H1 (cell line): Measurements from ENCODE around the gene RBFOX1. TPM values are rescaled to one million over a fixed set of nuclear protein-coding genes. Genes with fewer than 3 reads are reported as not detected.

Source experiments
- CTCF ChIA-PET: fragments of 300-600 bp; sonication (Branson Sonifier 250); formaldehyde crosslinking; loops from one replicate; lab custom pipeline; 2021; ENCODE audit not compliant: partially characterized antibody; lab: Charles Lee
- POLR2A ChIA-PET: fragments of 300-600 bp; sonication (Branson Sonifier 250); formaldehyde crosslinking; loops from one replicate; lab custom pipeline; 2021; ENCODE audit warnings: inconsistent platforms; ENCODE audit not compliant: partially characterized antibody; lab: Charles Lee
- DNase-seq, 2 experiments: peaks; one replicate each; pipeline versions ENCODE4 v3.0.0 to v3.0.0-alpha.2; 2010 to 2022; ENCODE audit warnings: low spot score in 2 of 2, low read depth in 1 of 2, mixed read lengths in 1 of 2
- FAIRE-seq: peaks from 2 replicates; lab custom pipeline; 2011; peaks lifted over from hg19 to GRCh38; lab: Jason Lieb, UNC
- H2AFZ ChIP-seq: 2 replicates; pipeline ENCODE4 v1.8.1; 2012; ENCODE audit warnings: low read length, inconsistent platforms
- H2AK5ac ChIP-seq: 2 replicates; pipeline ENCODE4 v1.6.1; 2013; ENCODE audit warnings: low read depth, low read length
- H2BK120ac ChIP-seq: replicated peaks from 2 replicates; pipeline ENCODE3; 2013; ENCODE audit warnings: low read depth, low read length, inconsistent platforms
- H2BK12ac ChIP-seq: 2 replicates; pipeline ENCODE4 v1.6.1; 2013; ENCODE audit warnings: low read depth, low read length
- H2BK15ac ChIP-seq: 2 replicates; pipeline ENCODE4 v1.6.1; 2013; ENCODE audit warnings: low read length
- H2BK20ac ChIP-seq: 2 replicates; pipeline ENCODE4 v1.6.1; 2013; ENCODE audit warnings: low read length
- H2BK5ac ChIP-seq: 2 replicates; pipeline ENCODE4 v1.6.1; 2013; ENCODE audit warnings: low read depth, low read length
- H3K14ac ChIP-seq: 2 replicates; pipeline ENCODE4 v1.6.1; 2013; ENCODE audit warnings: inconsistent platforms; ENCODE audit not compliant: insufficient read length
- H3K18ac ChIP-seq: 2 replicates; pipeline ENCODE4 v1.6.1; 2013; ENCODE audit warnings: low read length; ENCODE audit errors: extremely low read depth
- H3K23ac ChIP-seq: 2 replicates; pipeline ENCODE4 v1.6.1; 2013; ENCODE audit warnings: inconsistent platforms; ENCODE audit not compliant: insufficient read length
- H3K23me2 ChIP-seq: 2 replicates; pipeline ENCODE4 v1.6.1; 2013; ENCODE audit warnings: low read depth, low read length
- H3K27ac ChIP-seq: 2 replicates; pipeline ENCODE4 v1.6.1; 2011; ENCODE audit warnings: low read depth, low read length, inconsistent platforms
- H3K27me3 ChIP-seq, 4 experiments: replicated peaks in 1 of 4; 1 replicate in 1 of 4; 2 replicates in 3 of 4; pipeline versions ENCODE4 v1.6.1 to v1.8.1; 2011 to 2013; ENCODE audit warnings: low read length in 3 of 4, mild to moderate bottlenecking in 3 of 4, inconsistent platforms in 2 of 4, mixed read lengths in 2 of 4, moderate library complexity in 1 of 4; ENCODE audit not compliant: control insufficient read depth in 3 of 4, insufficient read depth in 3 of 4; ENCODE audit errors: extremely low read depth in 1 of 4
- H3K36me3 ChIP-seq, 4 experiments: 2 replicates each; pipeline versions ENCODE4 v1.6.1 to v1.8.1; 2011 to 2013; ENCODE audit warnings: mild to moderate bottlenecking in 4 of 4, low read length in 3 of 4, moderate library complexity in 2 of 4, control low read depth in 1 of 4, inconsistent platforms in 1 of 4; ENCODE audit not compliant: insufficient read depth in 4 of 4, control insufficient read depth in 2 of 4
- H3K4ac ChIP-seq: replicated peaks from 2 replicates; pipeline ENCODE3; 2013; ENCODE audit warnings: low read length, low read depth, mixed read lengths, inconsistent platforms; ENCODE audit not compliant: insufficient read length
- H3K4me1 ChIP-seq, 4 experiments: replicated peaks in 1 of 4; 1 replicate in 1 of 4; 2 replicates in 3 of 4; pipeline versions ENCODE4 v1.6.1 to v1.8.1; 2011 to 2013; ENCODE audit warnings: low read length in 3 of 4, inconsistent platforms in 2 of 4, mixed read lengths in 1 of 4; ENCODE audit not compliant: insufficient read depth in 4 of 4, control insufficient read depth in 3 of 4
- H3K4me2 ChIP-seq, 2 experiments: 2 replicates each; pipeline versions ENCODE4 v1.6.1 to v1.8.1; 2011 to 2013; ENCODE audit warnings: low read depth in 2 of 2, low read length in 2 of 2, control low read depth in 1 of 2, inconsistent platforms in 1 of 2, mild to moderate bottlenecking in 1 of 2; ENCODE audit not compliant: insufficient read depth in 1 of 2
- H3K4me3 ChIP-seq, 4 experiments: fragments of 200-600, 300-600 bp in 1 of 4; sonication (generic), shearing (Covaris generic), sonication (Bioruptor Twin) in 1 of 4; 2 replicates each; pipeline versions ENCODE4 v1.5.1 to v1.8.1; 2011 to 2016; ENCODE audit warnings: low read length in 4 of 4, low read depth in 3 of 4, control low read depth in 2 of 4, inconsistent platforms in 2 of 4, mild to moderate bottlenecking in 2 of 4, mixed read lengths in 1 of 4, moderate library complexity in 1 of 4; ENCODE audit not compliant: insufficient read depth in 2 of 4; ENCODE audit errors: extremely low read depth in 1 of 4
- H3K56ac ChIP-seq: replicated peaks from 2 replicates; pipeline ENCODE3; 2013; ENCODE audit warnings: low read depth, mild to moderate bottlenecking, mixed read lengths, low read length, inconsistent platforms; ENCODE audit not compliant: insufficient read length
- H3K79me1 ChIP-seq: 2 replicates; pipeline ENCODE4 v1.6.1; 2013; ENCODE audit warnings: low read depth, low read length, control low read depth
- H3K79me2 ChIP-seq, 2 experiments: 2 replicates each; pipeline versions ENCODE4 v1.6.1 to v1.8.1; 2012 to 2013; ENCODE audit warnings: low read length in 2 of 2, mild to moderate bottlenecking in 2 of 2, inconsistent platforms in 1 of 2; ENCODE audit not compliant: insufficient read depth in 2 of 2, control insufficient read depth in 1 of 2
- H3K9ac ChIP-seq, 4 experiments: replicated peaks in 1 of 4; 1 replicate in 1 of 4; 2 replicates in 3 of 4; pipeline versions ENCODE4 v1.6.1 to v1.8.1; 2011 to 2013; ENCODE audit warnings: low read depth in 3 of 4, low read length in 3 of 4, control low read depth in 2 of 4, mild to moderate bottlenecking in 2 of 4, moderate library complexity in 2 of 4, inconsistent platforms in 1 of 4; ENCODE audit errors: extremely low read depth in 1 of 4
- H3K9me3 ChIP-seq, 2 experiments: 2 replicates each; pipeline versions ENCODE4 v1.6.1 to v1.8.1; 2012 to 2013; ENCODE audit warnings: mild to moderate bottlenecking in 2 of 2, moderate library complexity in 2 of 2, control low read depth in 1 of 2, inconsistent platforms in 1 of 2, low read depth in 1 of 2, low read length in 1 of 2, mixed read lengths in 1 of 2; ENCODE audit not compliant: insufficient read depth in 2 of 2
- H4K20me1 ChIP-seq, 2 experiments: replicated peaks in 1 of 2; 2 replicates each; pipeline versions ENCODE3 to v1.8.1; 2011 to 2013; ENCODE audit warnings: inconsistent platforms in 2 of 2, low read length in 2 of 2, mild to moderate bottlenecking in 1 of 2; ENCODE audit not compliant: insufficient read depth in 2 of 2, control insufficient read depth in 1 of 2
- H4K5ac ChIP-seq: 2 replicates; pipeline ENCODE4 v1.6.1; 2013; ENCODE audit warnings: low read length, low read depth, mixed read lengths, inconsistent platforms; ENCODE audit not compliant: insufficient read length
- H4K8ac ChIP-seq: 2 replicates; pipeline ENCODE4 v1.8.0; 2013; ENCODE audit warnings: mild to moderate bottlenecking, moderate library complexity, low read length, inconsistent platforms; ENCODE audit not compliant: insufficient read depth; ENCODE audit errors: extremely low read depth
- H4K91ac ChIP-seq: replicated peaks from 2 replicates; pipeline ENCODE3; 2013; ENCODE audit warnings: low read length, mixed read lengths, inconsistent platforms; ENCODE audit not compliant: insufficient read length
- CBX8 ChIP-seq: fragments of 300-800, 300-1000 bp; sonication (generic); IDR thresholded peaks from 2 replicates; pipeline ENCODE4 v1.7.1; 2016; ENCODE audit warnings: low read depth, low read length, borderline replicate concordance
- EGR1 ChIP-seq: IDR thresholded peaks from 2 replicates; pipeline ENCODE4 v1.6.1; 2011; ENCODE audit warnings: low read depth, low read length, borderline replicate concordance
- HDAC2 ChIP-seq, 2 experiments: fragments of 300-600 bp in 1 of 2; sonication (generic) in 1 of 2; IDR thresholded peaks; 2 replicates each; pipeline ENCODE4 v1.6.1; 2011 to 2012; ENCODE audit warnings: low read depth in 2 of 2, low read length in 2 of 2, mild to moderate bottlenecking in 2 of 2, moderate library complexity in 2 of 2, borderline replicate concordance in 1 of 2, inconsistent platforms in 1 of 2
- KDM4A ChIP-seq: IDR thresholded peaks from one replicate; pipeline ENCODE4 v1.7.1; 2012; ENCODE audit warnings: low read depth, mild to moderate bottlenecking, moderate library complexity, low read length, inconsistent platforms; ENCODE audit not compliant: severe bottlenecking
- WGBS, 2 experiments: shearing (Covaris generic) in 1 of 2; methylation state at CpG; one replicate each; pipeline versions ENCODE4 v1.1.6 to v1.1.7; 2013 to 2015; ENCODE audit warnings: low lambda C conversion rate in 2 of 2, mixed read lengths in 2 of 2, inconsistent platforms in 1 of 2, low coverage in 1 of 2, missing lambda C conversion rate in 1 of 2; ENCODE audit not compliant: insufficient replicate concordance in 2 of 2, insufficient coverage in 1 of 2, insufficient read length in 1 of 2; ENCODE audit errors: extremely low coverage in 1 of 2, missing lambda C conversion rate in 1 of 2; 5-methylcytosine and 5-hydroxymethylcytosine counted together
- polyA plus RNA-seq, 7 experiments: library from polyadenylated mRNA; depleted of rRNA in 3 of 7; stranded (reverse) in 5 of 7; unstranded in 2 of 7; fragments of >200 nt in 5 of 7; fragments of 200-250 nt in 2 of 7; gene quantifications; 1 replicate in 5 of 7; 2 replicates in 1 of 7; 4 replicates in 1 of 7; pipeline versions ENCODE4 v1.2.1 to v1.2.3, GENCODE V29; 2011 to 2013; ENCODE audit warnings: missing spikeins in 2 of 7, mixed read lengths in 2 of 7
- total RNA-seq: library from RNA; stranded (reverse); fragmentation: NEBNext Ultra II Directional; extraction: Animal tissue kit (Norgen Biotek cat#: 25700); gene quantifications from 2 replicates; pipeline ENCODE4 v1.2.1, GENCODE V29; 2021

Gene RBFOX1
- total and polyA plus RNA-seq, 2 of the 8 experiments (the other 6 are each of a cell fraction or from before 2014, with no cell fraction given), result 1.7 to 2.8 TPM

DNA sequence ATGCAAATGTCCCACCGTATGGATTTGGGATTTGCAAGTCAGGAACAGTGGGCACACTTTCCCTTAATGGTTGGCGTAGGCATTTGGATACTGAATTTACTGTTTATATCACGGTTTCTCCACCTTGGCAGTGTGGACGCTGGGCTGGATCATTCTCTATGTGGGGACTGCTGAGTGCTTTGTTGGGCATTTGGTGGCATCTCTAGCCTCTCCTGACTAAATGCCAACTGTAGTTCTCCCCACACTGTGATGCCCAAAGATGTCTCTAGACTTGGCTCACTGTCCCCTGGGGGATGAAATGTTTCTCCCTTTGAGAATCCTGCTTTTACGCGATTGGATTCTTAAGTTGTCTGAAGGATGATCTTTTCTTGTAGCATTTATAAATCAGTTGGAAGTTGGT lies 49.0 kb downstream of the RBFOX1 start:
- no peak overlapping the region for H4K8ac ChIP-seq
- H2BK12ac ChIP-seq, result no peak overlapping the region
- no peak overlapping the region for H3K4me3 ChIP-seq
- H3K4me2 ChIP-seq, result no peak overlapping the region
- H3K36me3 ChIP-seq, result no peaks in the 10 kb centered on the region
- TF ChIP-seq HDAC2 (IDR thresholded peaks at IDR 0.05; ENCODE audit: borderline replicate concordance in 1 of 2, low read depth in 2 of 2, low read length in 2 of 2) (no peak), EGR1 (no peak), CBX8 (no peak), KDM4A (no peak)
- H2BK20ac ChIP-seq, result no peak overlapping the region
- no peak overlapping the region for H2BK5ac ChIP-seq
- H3K23ac ChIP-seq, result no peak overlapping the region
- FAIRE-seq (no peak), DNase-seq (no peak)
- POLR2A ChIA-PET, result no interaction called here
- no peak overlapping the region for H3K56ac ChIP-seq
- no peaks in the 10 kb centered on the region for H3K79me2 ChIP-seq
- no peak overlapping the region for H3K27ac ChIP-seq
- no peak overlapping the region for H3K14ac ChIP-seq
- no peak overlapping the region for H4K91ac ChIP-seq
- no peak overlapping the region for H4K5ac ChIP-seq
- no peak overlapping the region for H3K18ac ChIP-seq
- no peak overlapping the region for H2AK5ac ChIP-seq
- 94% methylated on average over 6 of the region's 6 CpGs; no CpG with 5 or more reads in 1 of the 2 experiments for WGBS, 2 experiments
- H3K4me1 ChIP-seq, result no peaks in the 10 kb centered on the region
- H3K9me3 ChIP-seq, result no peaks in the 10 kb centered on the region
- H2BK15ac ChIP-seq, result no peak overlapping the region
- CTCF ChIA-PET, result no interaction called here
- H3K23me2 ChIP-seq, result no peaks in the 10 kb centered on the region
- H3K4ac ChIP-seq, result no peak overlapping the region
- H2AFZ ChIP-seq, result no peak overlapping the region
- H2BK120ac ChIP-seq, result no peak overlapping the region
- H3K79me1 ChIP-seq, result no peaks in the 10 kb centered on the region
- no peaks in the 10 kb centered on the region for H3K27me3 ChIP-seq
- no peak overlapping the region for H3K9ac ChIP-seq
- no peaks in the 10 kb centered on the region for H4K20me1 ChIP-seq
